ENCODE data around the gene DCHS1.

Gene DCHS1

GRCh38 chr11:6596239-6596877 lies 59.3 kb downstream of the DCHS1 start:
- intact Hi-C loops (cut with DNase I; ENCODE audit: low total_unique reads) = no loop called here
- no peak for TF ChIP-seq CTCF (IDR thresholded peaks at IDR 0.05)
- no peaks in the 10 kb centered on the region for H3K9me3 ChIP-seq
- H3K36me3 ChIP-seq = peaks cover 22 to 61% (median 38%) of the 10 kb centered on the region in 3 donors
- H3K27ac ChIP-seq = peak overlapping the region; percentile 56 to 78
- no peak overlapping the region for H3K4me3 ChIP-seq
- peaks cover 0 to 66% (median 40%) of the 10 kb centered on the region in 4 donors for H3K4me1 ChIP-seq
- H3K27me3 ChIP-seq = no peaks in the 10 kb centered on the region
- DNase-seq = no peak

DNA sequence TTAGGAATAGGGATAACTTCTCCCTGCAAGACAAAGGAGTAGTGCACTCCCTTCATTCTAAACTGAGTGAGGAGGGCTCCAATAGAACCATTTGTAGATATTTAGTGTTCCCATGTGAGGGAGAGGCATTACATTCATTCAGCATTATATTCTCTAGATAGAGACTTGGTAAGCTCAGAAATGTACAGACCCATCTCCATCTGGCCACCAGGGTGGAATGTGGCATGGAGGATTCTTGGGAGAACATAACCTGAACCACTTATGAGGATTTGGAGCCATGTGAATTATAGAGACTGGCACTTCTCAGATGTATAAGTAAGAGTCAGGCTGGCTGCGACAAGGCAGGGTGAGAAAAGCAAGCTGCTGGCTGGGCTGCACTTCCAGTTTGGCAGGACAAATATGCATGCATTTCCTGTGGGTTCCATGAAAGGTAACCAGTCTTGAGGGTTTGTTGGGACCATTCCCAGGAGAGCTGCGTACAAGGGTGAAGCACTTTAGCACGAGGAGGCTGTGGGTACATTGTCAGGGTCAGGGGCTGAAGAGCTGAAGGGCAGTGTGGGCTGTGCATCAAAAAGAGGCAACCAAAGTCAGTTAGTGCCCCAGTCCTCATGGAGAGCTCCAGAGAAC lies 61.4 kb downstream of the DCHS1 start:
- Histone ChIP-seq H3K27ac (peak overlapping the region in 1 of 2 donors; percentile 78), H3K27me3 (no peaks in the 10 kb centered on the region), H3K4me3 (no peak overlapping the region), H3K9me3 (no peaks in the 10 kb centered on the region), H3K36me3 (peaks cover 2 to 40% (median 19%) of the 10 kb centered on the region in 3 donors), H3K4me1 (peaks cover 0 to 47% (median 29%) of the 10 kb centered on the region in 4 donors)
- intact Hi-C loops (cut with DNase I; ENCODE audit: low total_unique reads) = no loop called here
- no peak for TF ChIP-seq CTCF (IDR thresholded peaks at IDR 0.05)
- DNase-seq = no peak

- TF ChIP-seq CTCF (IDR thresholded peaks at IDR 0.05) = no peak
- Histone ChIP-seq H3K27me3 (no peaks in the 10 kb centered on the region), H3K36me3 (peaks cover 0 to 4% (median 0%) of the 10 kb centered on the region in 3 donors), H3K4me1 (peaks cover 0 to 19% (median 9%) of the 10 kb centered on the region in 4 donors), H3K27ac (peak overlapping the region; percentile 43 to 56), H3K9me3 (peaks cover 0 to 10% (median 8%) of the 10 kb centered on the region in 3 donors), H3K4me3 (no peak overlapping the region)
- DNase-seq = no peak
- intact Hi-C loops (cut with DNase I; ENCODE audit: low total_unique reads) = loop anchor here (10.0 kb wide), 1 partner anchor 53 kb away; no protein-coding TSS in a partner anchor
Measured at GRCh38 chr11:6588018-6588417, 67.6 kb downstream of the DCHS1 start.

- no peaks in the 10 kb centered on the region for H3K27me3 ChIP-seq
- peak in 1 of 2 donors; percentile 82 for DNase-seq
- no peak overlapping the region for H3K4me3 ChIP-seq
- intact Hi-C loops (cut with DNase I; ENCODE audit: low total_unique reads) = loop anchor here (10.0 kb wide), 1 partner anchor 53 kb away; no protein-coding TSS in a partner anchor
- H3K36me3 ChIP-seq = peaks cover 0 to 4% (median 0%) of the 10 kb centered on the region in 3 donors
- peaks cover 0 to 10% (median 8%) of the 10 kb centered on the region in 3 donors for H3K9me3 ChIP-seq
- H3K4me1 ChIP-seq = peaks cover 0 to 19% (median 9%) of the 10 kb centered on the region in 4 donors
- no peak for TF ChIP-seq CTCF (IDR thresholded peaks at IDR 0.05)
- H3K27ac ChIP-seq = peak overlapping the region; percentile 43 to 56
Measured at GRCh38 chr11:6587360-6587953, 68.2 kb downstream of the DCHS1 start.

- H3K27ac ChIP-seq = peak overlapping the region in 1 of 2 donors; percentile 56
- H3K27me3 ChIP-seq = no peaks in the 10 kb centered on the region
- DNase-seq = no peak
- intact Hi-C loops (cut with DNase I; ENCODE audit: low total_unique reads) = loop anchor here (10.0 kb wide), 1 partner anchor 52 kb away; no protein-coding TSS in a partner anchor
- peaks cover 0 to 4% (median 0%) of the 10 kb centered on the region in 3 donors for H3K36me3 ChIP-seq
- no peak overlapping the region for H3K4me3 ChIP-seq
- H3K4me1 ChIP-seq = peaks cover 0 to 19% (median 9%) of the 10 kb centered on the region in 4 donors
- TF ChIP-seq CTCF (IDR thresholded peaks at IDR 0.05) = no peak
- H3K9me3 ChIP-seq = peaks cover 0 to 10% (median 8%) of the 10 kb centered on the region in 3 donors
Measured at GRCh38 chr11:6586434-6587359, 68.9 kb downstream of the DCHS1 start.

All from tibial artery (tissue), 4 donors.